Motor neuron (in vitro differentiated cells): ENCODE data around the gene HRH3. TPM values are rescaled to one million over a fixed set of nuclear protein-coding genes. Genes with fewer than 3 reads are reported as not detected.

Source experiments
- ATAC-seq, 8 experiments: fragments of 200-7000 bp; cut with Tn5 transposase; replicated peaks in 6 of 8; 2 replicates each; pipeline ENCODE4 v1.8.0; 2021; ENCODE audit warnings: mild to moderate bottlenecking in 8 of 8, moderate library complexity in 8 of 8
- H3K27ac ChIP-seq, 2 donors: fragments of 250-450 bp; sonication (Bioruptor Pico); 2 replicates each; pipeline ENCODE4 v1.9.0; 2021; ENCODE audit warnings: antibody characterized with exemption in 2 of 2, mild to moderate bottlenecking in 2 of 2, moderate library complexity in 1 of 2
- H3K4me1 ChIP-seq, 2 donors: fragments of 250-450 bp; sonication (Bioruptor Pico); replicated peaks in 1 of 2; 2 replicates each; pipeline ENCODE4 v1.6.1; 2021; ENCODE audit warnings: antibody characterized with exemption in 2 of 2, mild to moderate bottlenecking in 2 of 2, moderate library complexity in 1 of 2
- H3K4me3 ChIP-seq, 5 donors: fragments of 250-450 bp; sonication (Bioruptor Pico); 2 replicates each; pipeline ENCODE4 v1.9.0; 2021; ENCODE audit warnings: antibody characterized with exemption in 5 of 5, mild to moderate bottlenecking in 5 of 5, moderate library complexity in 4 of 5
- WGBS, 10 experiments: fragments of 450-650 bp; shearing (Covaris generic); methylation state at CpG; one replicate each; pipeline ENCODE4 v1.0.0; 2022; 5-methylcytosine and 5-hydroxymethylcytosine counted together
- in situ Hi-C, 9 experiments: fragments of 400-800 bp; cut with MboI; loops; one replicate each; pipeline ENCODE4 v1.15.0; 2021; ENCODE audit warnings: low sequenced_read_pairs in 9 of 9, low pct_unique_long_range_greater_than_20kb in 2 of 9; ENCODE audit not compliant: unreplicated experiment in 9 of 9
- total RNA-seq, 8 experiments: library from RNA; unstranded; fragments of 300-600 nt; gene quantifications; 2 replicates each; pipeline versions ENCODE4 v1.2.3 to v1.2.4, GENCODE V29; 2022

Gene HRH3
- total RNA-seq, 8 experiments from 2014 or later = 0.13 to 5.1 (median 1.6) TPM

DNA sequence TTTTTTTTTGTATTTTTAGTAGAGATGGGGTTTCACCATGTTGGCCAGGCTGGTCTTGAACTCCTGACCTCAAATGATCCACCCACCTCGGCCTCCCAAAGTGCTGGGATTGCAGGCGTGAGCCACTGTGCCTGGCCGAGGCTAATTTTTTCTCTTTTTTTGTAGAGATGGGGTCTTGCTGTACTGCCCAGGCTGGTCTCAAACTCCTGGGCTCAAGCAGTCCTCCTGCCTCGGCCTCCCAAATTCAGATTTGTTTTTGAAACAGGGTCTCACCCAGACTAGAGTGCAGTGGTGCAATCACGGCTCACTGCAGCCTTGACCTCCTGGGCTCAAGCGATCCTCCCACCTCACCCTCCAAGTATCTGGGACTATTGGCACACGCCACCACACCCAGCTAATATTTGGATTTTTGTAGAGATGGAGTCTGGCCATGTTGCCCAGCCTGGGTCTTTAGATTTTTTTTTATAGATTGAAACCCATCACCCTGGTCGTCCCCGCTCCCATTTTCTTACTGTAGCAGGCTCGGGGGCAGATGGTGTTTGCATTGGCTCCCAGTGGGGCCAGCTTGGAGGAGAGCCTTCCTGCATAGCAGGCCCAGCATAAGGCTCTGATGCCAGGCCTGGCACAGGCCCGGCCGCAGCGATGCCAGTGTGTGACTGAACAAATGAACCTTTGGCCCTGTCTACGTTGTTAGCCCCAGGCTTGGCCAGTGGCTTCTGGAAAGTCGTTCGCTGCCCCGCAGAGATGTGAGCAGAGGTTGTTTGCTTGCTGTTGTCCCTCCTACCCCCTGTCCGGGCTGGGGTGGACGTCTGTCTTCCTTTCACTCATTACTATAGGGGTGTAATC, 41.5 kb downstream of the HRH3 start:
- 89 to 100% (median 92%) methylated on average over 1 to 12 of the region's 19 CpGs; no CpG with 5 or more reads in 1 of the 10 experiments for WGBS, 10 experiments
- in situ Hi-C loops = loop anchor here in 1 of 9 experiments (25.0 kb wide), 1 partner anchor 209 kb away; the partner anchor contains the start of gene RPS21
- no peak for ATAC-seq
- no peak overlapping the region for H3K4me3 ChIP-seq
- H3K4me1 ChIP-seq = peaks cover 6 to 8% of the 10 kb centered on the region in 2 donors
- H3K27ac ChIP-seq = no peak overlapping the region

DNA sequence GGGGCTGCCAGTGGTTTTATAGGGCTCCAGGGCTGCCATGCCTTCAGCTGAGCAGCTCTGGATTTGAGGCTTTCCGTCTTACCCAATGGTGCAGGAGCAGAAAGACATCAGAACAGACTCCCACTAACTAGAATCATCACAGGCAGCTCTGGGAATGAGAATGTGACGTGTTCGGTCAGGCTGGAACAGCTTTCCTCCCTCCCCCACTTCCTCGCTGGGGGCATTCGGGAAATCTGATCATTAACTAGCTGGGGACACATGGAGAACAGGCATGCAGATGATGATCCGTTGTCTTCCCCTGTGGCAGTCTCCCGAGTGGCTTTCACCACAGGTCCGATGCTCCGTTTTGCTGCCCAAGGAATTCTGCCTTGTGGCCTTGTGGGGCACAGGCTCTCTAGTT, 42.8 kb downstream of the HRH3 start:
- Histone ChIP-seq H3K4me3 (no peak overlapping the region), H3K4me1 (peaks cover 5 to 8% of the 10 kb centered on the region in 2 donors), H3K27ac (no peak overlapping the region)
- no peak for ATAC-seq
- WGBS, 10 experiments = 75 to 100% (median 86%) methylated on average over 1 to 6 of the region's 9 CpGs; no CpG with 5 or more reads in 3 of the 10 experiments
- in situ Hi-C loops = loop anchor here in 1 of 9 experiments (25.0 kb wide), 1 partner anchor 210 kb away; the partner anchor contains the start of gene RPS21

DNA sequence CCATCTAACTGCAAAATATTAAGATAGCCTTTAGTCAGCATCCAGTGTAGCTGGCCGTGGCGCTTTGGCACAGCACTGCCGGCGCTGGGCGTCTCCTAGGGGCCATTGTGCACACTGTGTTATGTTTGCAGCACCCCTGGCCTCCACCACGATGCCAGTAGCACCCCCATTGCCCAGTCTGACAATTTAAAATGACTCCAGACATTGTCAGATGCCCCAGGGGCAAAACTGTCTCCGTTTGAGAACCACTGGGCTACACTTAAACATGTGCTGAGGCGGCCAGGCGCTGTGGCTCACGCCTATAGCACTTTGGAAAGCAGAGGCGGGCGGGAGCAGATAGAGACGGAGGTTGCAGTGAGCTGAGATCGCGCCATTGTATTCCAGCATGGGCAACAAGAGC, 43.2 kb downstream of the HRH3 start:
- Histone ChIP-seq H3K4me3 (no peak overlapping the region), H3K4me1 (peaks cover 4 to 5% of the 10 kb centered on the region in 2 donors), H3K27ac (no peak overlapping the region)
- 76 to 94% (median 92%) methylated on average over 3 to 10 of the region's 15 CpGs; no CpG with 5 or more reads in 5 of the 10 experiments for WGBS, 10 experiments
- ATAC-seq = no peak
- in situ Hi-C loops = loop anchor here in 1 of 9 experiments (25.0 kb wide), 1 partner anchor 210 kb away; the partner anchor contains the start of gene RPS21

DNA sequence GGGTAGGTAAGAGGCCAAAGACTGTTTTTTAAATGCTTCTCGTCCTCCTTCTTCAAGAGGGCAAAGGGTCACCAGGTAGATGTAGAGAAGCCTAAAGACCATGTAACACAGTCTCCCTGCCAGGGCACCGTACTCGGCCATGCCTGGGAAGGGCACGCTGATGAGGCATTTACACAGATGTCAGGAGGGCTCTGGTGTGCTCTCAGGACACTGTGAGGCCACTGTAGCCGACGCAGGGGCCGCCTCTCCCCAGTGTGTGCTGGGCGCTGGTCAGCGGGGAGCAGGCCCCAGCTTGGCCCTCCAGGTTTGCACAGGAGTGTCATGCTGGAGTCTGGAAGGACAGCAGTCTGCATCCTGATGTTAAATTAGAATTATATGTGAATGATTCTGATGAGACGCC, 44.4 kb downstream of the HRH3 start:
- WGBS, 10 experiments = 17 to 100% (median 100%) methylated on average over 1 to 6 of the region's 10 CpGs; no CpG with 5 or more reads in 2 of the 10 experiments
- in situ Hi-C loops = loop anchor here in 1 of 9 experiments (25.0 kb wide), 1 partner anchor 212 kb away; the partner anchor contains the start of gene RPS21

DNA sequence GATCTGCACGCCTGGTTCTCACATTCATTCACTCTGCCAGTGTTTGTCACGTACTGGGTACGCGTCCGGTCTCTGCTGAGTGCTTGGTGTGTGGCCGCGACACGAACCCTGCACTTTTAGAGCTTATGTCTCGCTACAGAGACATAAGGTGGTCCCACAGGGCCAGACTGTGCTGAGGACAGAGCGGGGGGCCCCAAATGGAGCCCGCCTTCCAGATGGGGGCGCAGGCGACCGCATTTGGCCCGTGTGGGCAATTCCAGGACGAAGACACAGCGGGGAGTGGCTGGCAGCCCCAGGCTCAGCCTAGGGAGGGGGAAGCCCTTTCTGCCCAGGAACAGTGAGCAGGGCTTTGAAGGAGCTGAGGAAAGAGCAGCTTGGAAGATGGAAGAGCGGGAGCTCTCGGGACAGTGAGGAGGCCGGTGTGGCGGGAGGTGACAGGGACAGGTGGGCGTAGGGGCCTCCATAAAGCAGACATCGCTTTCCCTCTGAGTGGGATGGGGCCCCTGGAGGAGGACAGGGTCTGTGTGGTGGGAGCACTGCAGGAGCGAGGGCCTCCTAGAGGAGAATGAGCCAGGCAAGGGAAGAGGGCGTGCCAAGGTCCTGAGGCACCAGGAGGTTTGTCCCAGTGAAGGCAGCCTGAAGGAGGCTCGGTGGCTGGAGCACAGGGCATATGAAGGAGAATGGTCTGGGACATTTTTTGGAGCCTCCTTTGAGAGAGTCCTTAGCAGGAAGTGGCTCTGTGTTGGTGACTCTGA, 45.0 kb downstream of the HRH3 start:
- H3K4me1 ChIP-seq = no peaks in the 10 kb centered on the region
- in situ Hi-C loops = loop anchor here in 1 of 9 experiments (25.0 kb wide), 1 partner anchor 212 kb away; the partner anchor contains the start of gene RPS21

More for the DNA sequence above, 44.4 kb downstream of the HRH3 start:
- ATAC-seq = no peak
- no peak overlapping the region for H3K27ac ChIP-seq
- no peaks in the 10 kb centered on the region for H3K4me1 ChIP-seq
- no peak overlapping the region for H3K4me3 ChIP-seq

DNA sequence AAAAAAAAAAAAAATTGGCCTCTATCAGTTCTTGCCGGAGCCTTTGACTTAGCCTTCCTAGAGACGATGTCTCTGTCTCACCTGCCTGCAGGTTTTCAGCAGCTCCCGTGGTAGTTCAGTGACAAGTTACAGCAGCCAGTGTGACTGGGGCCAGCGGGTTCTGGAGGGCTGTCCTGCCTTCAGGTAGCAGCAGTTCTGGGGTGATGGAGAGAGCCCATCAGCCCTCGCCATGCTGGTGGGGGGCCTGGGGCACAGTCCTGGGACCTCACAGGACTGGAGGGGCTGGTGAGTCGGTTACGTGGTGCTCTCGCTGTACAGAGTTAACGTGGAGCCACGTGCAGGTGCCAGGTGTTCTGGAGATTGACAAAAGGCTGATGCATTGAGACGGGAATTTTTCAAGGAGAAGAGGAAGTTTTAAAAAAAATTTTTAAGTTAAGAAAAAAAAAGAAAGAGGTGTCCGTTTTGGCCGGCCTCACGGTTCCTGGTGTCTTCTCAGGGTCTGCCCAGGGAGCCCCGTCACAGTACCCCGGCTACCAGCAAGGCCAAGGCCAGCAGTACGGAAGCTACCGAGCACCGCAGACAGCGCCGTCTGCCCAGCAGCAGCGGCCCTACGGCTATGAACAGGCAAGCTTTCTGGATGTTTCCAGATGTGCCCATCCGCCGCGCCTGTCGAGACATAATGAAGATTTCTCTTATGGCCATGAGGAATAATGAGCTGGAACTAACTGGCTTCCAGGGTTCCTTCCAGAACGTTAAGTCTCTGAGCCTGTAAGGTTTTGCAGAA, 45.9 kb downstream of the HRH3 start:
- ATAC-seq = peak in 1 of 8 experiments; percentile 12
- Histone ChIP-seq H3K4me3 (no peak overlapping the region), H3K27ac (no peak overlapping the region), H3K4me1 (no peaks in the 10 kb centered on the region)
- WGBS, 10 experiments = 68 to 100% (median 92%) methylated on average over 2 to 16 of the region's 28 CpGs; no CpG with 5 or more reads in 1 of the 10 experiments
- in situ Hi-C loops = no loop called here

More for the DNA sequence above, 45.0 kb downstream of the HRH3 start:
- H3K27ac ChIP-seq = no peak overlapping the region
- 92 to 100% (median 100%) methylated on average over 2 to 7 of the region's 26 CpGs; no CpG with 5 or more reads in 3 of the 10 experiments for WGBS, 10 experiments
- peak in 1 of 8 experiments; percentile 12 for ATAC-seq
- no peak overlapping the region for H3K4me3 ChIP-seq

DNA sequence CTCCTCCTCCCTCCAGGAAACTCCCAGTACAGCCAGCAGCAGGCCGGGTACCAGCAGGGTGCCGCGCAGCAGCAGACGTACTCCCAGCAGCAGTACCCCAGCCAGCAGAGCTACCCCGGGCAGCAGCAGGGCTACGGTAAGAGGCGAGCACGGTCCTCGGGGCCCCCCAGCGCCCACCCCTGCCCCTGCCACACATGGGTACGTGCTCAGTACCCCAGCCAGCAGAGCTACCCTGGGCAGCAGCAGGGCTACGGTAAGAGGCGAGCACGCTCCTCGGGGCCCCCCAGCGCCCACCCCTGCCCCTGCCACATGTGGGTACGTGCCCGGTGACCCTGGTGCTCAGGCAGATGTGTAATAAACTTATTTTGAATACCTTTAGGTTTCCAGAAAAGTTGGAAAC, 47.4 kb downstream of the HRH3 start:
- Histone ChIP-seq H3K4me3 (no peak overlapping the region), H3K4me1 (no peaks in the 10 kb centered on the region), H3K27ac (no peak overlapping the region)
- in situ Hi-C loops = no loop called here
- peak in 1 of 8 experiments; percentile 17 for ATAC-seq
- 100% methylated on average over 2 of the region's 18 CpGs; no CpG with 5 or more reads in 9 of the 10 experiments for WGBS, 10 experiments

DNA sequence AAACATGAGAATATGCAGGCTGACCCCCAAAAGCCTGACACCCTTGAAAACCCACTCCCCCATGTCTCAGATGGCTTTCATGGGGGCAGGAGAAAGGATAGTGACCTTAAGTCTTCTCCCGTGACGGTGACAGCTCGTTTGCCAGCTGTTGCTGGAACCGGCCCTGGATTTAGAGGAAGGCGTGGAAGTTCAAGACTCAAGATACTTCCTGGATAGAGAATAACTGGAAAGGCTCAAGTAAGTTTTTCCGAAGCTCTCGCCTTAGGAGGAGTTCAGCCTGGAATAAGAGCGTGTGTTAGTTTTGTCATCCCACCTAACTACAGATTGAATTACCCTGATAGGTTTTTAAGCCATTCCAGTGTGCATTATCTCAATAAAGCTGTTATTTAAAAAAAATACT, 48.8 kb downstream of the HRH3 start:
- no peak for ATAC-seq
- in situ Hi-C loops = no loop called here
- Histone ChIP-seq H3K27ac (no peak overlapping the region), H3K4me3 (no peak overlapping the region), H3K4me1 (no peaks in the 10 kb centered on the region)
- WGBS, 10 experiments = 83 to 100% (median 93%) methylated on average over 1 to 8 of the region's 8 CpGs; no CpG with 5 or more reads in 4 of the 10 experiments

DNA sequence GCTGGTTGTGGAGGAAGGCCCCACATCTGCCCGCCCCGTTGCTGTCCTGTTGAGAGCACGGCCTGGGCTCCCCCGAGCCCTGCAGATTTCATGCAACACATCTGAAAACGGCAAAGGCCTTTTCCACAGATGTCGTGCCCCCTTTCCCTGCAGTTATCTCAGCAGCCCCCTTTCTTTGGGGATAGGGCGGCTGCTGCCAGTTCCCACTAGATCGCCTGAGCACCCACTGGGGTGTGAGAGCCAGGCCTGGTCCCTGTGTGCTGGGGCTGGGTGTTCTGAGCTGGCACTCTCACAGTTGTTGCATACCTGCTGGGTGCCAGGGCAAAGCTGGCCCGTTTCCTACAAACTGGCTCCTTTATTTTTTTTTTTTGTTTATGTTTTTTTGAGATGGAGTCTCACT, 49.5 kb downstream of the HRH3 start:
- in situ Hi-C loops = no loop called here
- WGBS, 10 experiments = 72 to 100% (median 89%) methylated on average over 1 to 4 of the region's 9 CpGs; no CpG with 5 or more reads in 6 of the 10 experiments
- Histone ChIP-seq H3K4me3 (no peak overlapping the region), H3K27ac (no peak overlapping the region), H3K4me1 (no peaks in the 10 kb centered on the region)
- no peak for ATAC-seq

DNA sequence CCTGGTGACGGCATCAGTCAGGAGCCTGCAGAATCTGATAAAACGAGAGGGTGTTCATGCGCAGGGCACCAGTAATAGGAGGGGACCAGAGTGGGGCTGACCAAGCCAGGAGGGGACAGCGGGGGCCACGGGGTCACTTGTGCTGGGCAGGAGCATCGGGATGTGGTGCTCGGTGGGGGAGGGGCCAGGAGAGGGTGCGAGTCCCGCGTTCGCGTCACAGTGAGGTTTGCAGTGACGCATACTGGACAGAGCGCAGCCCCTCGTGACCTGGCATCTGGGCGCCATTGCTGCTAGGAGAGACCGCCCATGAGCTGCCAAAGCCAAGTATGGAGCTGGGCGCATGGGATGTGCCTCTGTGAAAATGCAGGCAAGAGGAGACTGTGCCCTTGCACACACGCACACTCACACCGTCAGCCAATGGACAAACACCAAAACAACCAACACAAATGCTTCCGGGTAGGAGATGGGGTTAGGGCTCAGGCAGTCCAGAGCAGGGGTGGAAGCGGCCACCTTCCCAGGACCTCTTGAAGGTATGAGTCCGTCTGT, 51.1 kb downstream of the HRH3 start:
- H3K4me3 ChIP-seq = no peak overlapping the region
- in situ Hi-C loops = no loop called here
- no peak for ATAC-seq
- H3K27ac ChIP-seq = no peak overlapping the region
- WGBS, 10 experiments = 76 to 100% (median 100%) methylated on average over 1 to 4 of the region's 23 CpGs; no CpG with 5 or more reads in 5 of the 10 experiments
- H3K4me1 ChIP-seq = no peaks in the 10 kb centered on the region

DNA sequence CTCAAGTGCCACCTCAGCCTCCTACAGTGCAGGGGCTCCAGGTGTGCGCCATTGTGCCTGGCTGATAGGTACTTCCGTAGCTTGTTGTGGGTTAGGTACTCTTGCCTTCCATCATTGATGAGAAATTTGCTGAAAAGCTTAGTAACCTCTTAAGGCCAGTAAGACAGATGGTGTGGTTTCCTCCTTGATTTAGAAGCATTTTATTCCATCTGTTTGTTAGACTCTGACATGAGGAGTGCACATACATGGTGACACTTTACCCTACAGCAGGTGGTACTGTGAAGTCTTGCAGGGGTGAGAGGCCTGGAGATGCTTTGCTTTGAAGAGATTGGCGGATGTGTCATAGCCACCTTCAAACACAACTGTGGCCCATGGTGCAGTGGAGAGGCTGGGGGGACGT, 52.0 kb downstream of the HRH3 start:
- in situ Hi-C loops = no loop called here
- Histone ChIP-seq H3K4me3 (no peak overlapping the region), H3K27ac (no peak overlapping the region), H3K4me1 (no peaks in the 10 kb centered on the region)
- 60 to 100% (median 94%) methylated on average over 1 to 4 of the region's 4 CpGs; no CpG with 5 or more reads in 4 of the 10 experiments for WGBS, 10 experiments
- no peak for ATAC-seq

DNA sequence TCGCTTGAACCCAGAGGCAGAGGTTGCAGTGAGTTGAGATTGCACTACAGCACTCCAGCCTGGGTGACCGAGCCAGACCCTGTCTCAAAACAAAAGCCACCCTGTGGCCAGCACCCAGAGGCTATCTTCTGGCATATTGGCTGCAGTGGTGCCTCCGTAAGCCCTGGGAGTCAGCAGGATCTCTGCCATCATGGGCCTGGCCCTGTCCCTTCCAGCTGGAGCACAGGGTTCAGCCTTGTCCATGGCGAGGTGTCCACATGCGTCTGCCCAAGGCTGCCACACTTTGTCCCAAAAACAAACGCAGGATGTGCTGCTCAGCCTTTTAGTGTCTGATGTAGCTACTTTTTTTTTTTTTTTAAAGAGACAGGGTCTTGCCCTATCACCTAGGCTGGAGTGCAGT, 52.6 kb downstream of the HRH3 start:
- Histone ChIP-seq H3K27ac (no peak overlapping the region), H3K4me1 (no peaks in the 10 kb centered on the region), H3K4me3 (no peak overlapping the region)
- ATAC-seq = no peak
- 40 to 100% (median 93%) methylated on average over 1 to 4 of the region's 6 CpGs; no CpG with 5 or more reads in 4 of the 10 experiments for WGBS, 10 experiments
- in situ Hi-C loops = no loop called here
